NCI-H1417 (cell line): ENCODE measurements around the gene JARID2.
A peak's percentile ranks its signal among the peaks of the same experiment; 100 is the strongest.

Experiments
- DNase-seq, 3 experiments: peaks; one replicate each; lab custom pipeline; 2025; lab: John Stamatoyannopoulos, UW

The JARID2 gene

DNA sequence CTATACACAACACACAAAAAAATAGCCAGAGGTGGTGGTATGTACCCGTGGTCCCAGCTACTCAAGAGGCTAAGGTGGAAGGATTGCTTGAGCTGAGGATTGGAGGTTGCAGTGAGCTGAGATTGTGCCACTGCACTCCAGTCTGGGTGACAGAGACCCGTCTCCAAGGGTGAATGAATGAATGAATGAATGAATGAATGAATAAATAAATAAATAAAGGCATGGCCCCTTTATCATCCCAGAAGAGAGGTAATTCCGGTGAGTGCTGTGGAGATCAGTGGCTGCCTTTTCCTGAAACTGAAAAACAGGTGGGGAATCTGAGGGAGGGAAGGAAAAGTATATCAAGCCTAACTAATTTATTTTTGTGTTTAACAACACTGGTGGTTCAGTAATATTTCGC, 90.0 kb downstream of the JARID2 start:
- no peak for DNase-seq

DNA sequence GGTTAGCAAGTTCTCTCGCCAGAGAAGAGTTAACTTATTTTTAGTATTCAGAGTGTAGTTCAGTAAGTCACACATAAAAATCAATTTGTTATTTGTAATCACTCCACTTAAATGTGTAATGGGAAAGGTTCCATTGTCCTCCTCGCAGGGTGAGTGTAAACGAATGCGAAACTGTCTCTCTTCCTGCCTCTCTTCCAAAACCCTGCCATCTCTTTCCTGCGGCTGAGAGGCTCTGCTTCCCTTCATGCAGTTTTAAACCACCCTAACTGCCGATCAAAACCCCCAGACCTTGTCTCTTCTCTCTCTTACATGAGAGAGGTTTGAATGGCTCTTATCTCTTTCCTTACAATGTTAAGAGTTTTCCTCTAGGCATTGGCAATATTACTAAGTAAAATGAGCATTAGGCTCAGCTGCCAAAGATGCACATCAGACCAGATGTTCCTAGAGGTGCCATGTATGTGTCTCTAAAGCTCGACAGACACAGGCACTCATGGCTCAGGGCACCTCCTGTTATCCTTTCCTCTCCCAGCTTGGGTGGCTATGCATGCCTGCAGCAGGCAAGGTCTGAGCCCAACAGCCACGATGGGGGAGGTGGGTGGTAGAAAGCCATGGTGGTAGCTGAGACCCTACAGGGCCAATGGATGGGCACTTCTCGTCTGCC, 91.2 kb downstream of the JARID2 start:
- no peak for DNase-seq

DNA sequence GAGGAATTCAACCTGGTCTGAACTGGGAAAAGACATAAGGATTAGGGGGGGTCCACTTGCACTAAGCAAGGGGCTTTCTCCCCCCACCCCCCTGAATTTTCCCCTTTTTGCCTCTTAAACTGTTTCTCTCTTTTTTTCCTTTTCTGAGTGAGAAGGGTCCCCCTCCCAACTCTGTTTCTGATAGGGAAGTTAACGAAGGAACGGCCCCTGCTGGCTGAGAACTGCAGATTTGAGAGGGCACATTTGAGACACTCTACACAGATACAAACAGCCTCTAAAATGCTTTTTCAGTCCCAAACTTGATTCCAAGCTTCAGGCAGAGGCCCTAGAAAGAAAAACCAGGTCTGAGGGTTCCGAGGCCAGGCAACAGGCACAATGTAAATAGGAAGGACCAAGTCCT, 91.7 kb downstream of the JARID2 start:
- DNase-seq, result no peak

DNA sequence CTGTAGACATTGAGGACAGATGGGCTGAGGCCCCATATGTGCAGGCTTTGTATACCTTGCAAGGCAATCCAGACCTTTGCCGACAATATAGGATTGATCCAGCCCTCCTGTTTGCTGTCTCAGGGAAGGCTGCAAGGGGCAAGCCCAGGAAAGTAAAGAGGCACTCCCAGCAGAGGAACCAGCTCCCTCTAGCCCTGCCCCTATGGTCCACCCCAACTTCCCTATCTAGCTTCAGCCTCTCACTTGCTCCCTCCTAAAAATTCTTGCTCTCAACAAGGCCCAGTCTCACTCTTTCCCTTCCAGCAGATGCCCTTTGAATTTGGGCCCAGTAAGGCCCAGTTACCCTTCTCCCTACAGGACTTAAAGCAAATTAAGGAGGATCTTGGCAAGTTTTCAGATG, 92.6 kb downstream of the JARID2 start:
- no peak for DNase-seq

DNA sequence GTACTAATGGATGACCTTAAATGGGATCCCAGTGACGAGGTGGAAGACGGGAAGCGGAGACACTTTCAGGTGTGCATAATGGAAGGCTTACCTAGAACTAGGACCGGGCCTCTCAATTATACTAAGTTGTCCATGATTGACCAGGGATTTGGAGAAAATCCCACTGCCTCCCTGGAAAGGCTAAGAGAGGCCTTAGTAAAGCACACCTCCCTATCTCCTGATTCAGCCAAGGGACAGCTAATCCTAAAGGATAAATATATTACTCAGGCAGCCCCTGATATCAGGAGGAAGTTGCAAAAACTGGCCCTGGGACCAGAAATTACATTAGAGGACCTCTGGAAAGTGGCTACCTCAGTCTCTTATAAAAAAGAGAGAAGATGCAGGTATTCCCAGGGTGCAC, 93.2 kb downstream of the JARID2 start:
- no peak for DNase-seq

DNA sequence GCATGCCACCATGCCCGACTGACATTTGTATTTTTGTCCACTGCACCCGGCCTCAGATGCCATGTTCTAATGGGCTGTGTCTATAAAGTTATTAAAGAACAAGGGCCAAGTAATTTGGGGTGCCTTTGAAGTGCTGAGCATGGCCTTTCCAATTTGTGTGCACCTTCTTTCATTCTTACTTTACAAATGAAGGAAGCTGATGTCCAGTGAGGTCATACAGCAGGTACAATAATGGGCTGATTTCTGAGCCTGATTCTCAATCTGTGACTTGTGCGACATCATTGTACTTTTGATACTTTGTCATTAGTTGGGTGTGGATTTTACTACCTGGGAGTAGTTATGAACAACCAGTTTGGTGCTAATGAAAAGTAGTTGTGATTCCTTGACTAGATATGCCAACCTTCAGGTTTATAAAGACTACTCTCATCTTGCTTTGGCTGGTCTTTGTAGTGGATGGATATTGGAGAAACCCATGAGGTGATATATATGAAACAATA, 94.3 kb downstream of the JARID2 start:
- DNase-seq, result no peak

DNA sequence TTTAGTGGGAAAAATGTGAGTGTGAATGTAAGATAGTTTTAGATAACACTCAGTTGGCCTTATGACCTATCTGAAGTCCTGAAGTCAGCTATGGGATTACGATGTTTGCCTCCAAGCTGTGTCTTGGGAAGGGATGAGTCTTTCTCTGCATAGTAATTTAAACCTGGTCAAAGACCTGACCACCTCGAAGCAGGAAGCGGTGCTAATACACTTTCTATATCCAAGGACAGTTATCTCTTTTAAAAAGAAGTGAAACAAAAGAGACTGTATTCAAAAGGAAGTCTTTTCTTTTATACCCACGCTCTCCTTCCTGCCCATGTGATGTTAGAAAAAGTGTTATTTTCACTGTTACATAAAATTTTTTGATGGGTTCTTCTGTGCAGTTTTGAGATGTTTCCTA, 94.9 kb downstream of the JARID2 start:
- DNase-seq, result no peak

- no peak for DNase-seq
Measured at GRCh38 chr6:15341311-15342001, 95.6 kb downstream of the JARID2 start.

DNA sequence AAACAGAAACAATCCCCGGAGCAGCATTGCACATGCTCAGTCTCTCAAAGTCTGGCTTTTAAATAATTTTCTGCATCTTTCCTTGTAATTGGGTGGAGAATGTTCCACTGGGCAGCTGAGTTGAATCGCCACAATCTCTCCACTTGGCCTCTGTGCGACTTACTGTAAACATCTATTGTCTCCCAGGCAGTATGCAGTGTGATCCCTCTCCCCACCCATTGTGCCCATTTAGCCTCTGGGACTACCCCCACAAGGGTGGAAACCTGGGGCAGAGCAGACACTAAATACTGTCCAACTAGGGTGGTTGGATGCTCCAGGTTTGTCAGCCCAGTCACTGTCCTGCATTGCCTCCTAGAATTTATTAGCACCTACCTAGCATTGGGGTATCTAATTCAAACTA, 96.2 kb downstream of the JARID2 start:
- DNase-seq, result no peak

DNA sequence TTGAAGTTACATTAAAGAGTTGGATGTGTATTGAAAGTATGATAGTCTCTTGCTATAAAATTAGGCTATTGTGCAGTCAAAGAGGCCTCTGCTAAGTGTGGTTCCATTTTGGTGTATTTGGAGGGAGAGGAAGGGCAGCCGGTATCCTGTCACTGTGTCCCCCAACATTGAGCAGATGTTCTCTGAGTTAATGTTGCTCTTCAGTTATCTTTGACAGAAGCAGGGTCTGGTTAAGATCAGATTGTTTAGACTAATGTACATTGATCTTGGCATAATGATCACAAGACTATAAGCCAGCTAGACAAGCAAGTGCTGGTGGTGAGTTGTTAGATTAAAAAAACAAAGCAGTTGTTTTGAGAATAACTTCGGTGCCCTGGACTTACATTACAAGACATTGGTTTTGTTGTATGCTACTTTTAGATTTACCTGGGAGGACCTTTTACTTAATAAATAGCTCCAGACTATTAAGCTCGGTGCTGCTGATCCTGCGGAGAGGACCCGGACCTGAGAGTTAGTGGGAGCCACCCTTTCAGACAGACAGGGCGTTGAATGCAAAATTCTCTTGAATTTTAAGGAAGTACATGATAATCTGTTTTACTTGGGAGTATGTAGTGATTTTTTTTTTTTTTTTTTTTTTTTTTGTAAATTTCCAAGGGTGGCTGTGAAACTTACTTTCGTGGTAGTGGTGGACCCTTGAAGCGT, 97.8 kb downstream of the JARID2 start:
- no peak for DNase-seq

- DNase-seq, result no peak
Measured at GRCh38 chr6:15344192-15344519, 98.3 kb downstream of the JARID2 start.

GRCh38 chr6:15344831-15345230, 99.0 kb downstream of the JARID2 start:
- no peak for DNase-seq

DNA sequence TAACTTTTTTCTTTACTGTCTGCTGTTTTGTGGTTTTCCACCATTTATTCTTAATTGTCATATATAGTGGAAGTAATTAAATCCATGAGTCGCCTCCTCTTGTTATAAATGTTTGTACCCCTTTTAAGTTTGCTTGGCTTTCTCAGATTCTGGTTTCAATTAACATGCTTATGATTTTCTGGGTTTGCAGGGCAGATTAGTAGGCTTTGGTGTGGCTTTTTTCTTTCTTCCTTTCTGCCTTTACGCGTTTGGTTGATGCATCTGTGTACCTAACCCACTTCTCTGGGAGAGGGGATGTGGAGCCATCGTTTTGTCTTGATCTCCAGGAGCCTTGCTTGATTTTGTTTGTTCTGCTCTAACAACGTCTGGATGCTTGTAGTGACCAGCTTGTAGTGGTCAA, 100.4 kb downstream of the JARID2 start:
- no peak for DNase-seq

GRCh38 chr6:15348528-15348927, 102.7 kb downstream of the JARID2 start:
- no peak for DNase-seq

GRCh38 chr6:15349379-15349778, 103.5 kb downstream of the JARID2 start:
- no peak for DNase-seq

GRCh38 chr6:15350386-15351083, 104.7 kb downstream of the JARID2 start:
- DNase-seq, result peak in 1 of 3 experiments; percentile 29

DNA sequence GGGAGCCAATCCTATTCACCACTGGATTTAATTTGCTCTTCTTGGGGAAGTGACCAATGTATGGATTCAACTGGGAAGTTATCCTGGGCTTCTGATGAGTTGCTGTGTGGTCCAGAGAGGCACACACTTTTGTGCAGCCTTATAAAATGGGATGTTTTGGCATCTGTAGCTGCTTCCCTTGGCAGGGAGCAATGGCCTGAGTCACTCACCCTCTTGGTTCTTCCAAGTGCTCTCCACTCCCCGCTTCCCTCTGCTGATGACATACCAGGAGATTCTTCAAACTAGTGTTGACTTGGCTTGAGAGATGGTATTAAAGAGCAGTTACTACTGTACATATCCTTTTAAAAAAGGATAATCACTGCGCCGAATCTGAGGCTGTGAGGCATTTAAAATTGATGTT, 105.8 kb downstream of the JARID2 start:
- no peak for DNase-seq

- no peak for DNase-seq
Measured at GRCh38 chr6:15352220-15352619, 106.4 kb downstream of the JARID2 start.

DNA sequence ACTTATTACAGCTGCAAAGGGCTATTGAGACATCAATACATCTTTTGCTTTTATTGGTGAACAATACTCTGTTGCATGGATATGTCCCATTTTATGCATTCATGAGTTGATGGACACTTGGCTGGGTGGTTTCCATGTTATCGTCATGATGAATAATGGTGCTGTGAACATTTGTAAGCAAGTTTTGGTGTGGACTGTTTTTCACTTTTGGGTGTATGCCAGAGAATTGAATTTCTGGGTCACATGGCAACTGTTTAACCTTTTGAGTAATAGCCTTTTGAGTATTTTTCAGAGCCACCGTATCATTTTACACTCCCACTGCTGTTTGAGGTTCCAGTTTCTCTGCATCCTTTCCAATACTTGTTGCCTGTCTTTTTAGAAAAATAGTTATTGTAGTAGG, 107.0 kb downstream of the JARID2 start:
- DNase-seq, result peak in 2 of 3 experiments; percentile 18 to 44

DNA sequence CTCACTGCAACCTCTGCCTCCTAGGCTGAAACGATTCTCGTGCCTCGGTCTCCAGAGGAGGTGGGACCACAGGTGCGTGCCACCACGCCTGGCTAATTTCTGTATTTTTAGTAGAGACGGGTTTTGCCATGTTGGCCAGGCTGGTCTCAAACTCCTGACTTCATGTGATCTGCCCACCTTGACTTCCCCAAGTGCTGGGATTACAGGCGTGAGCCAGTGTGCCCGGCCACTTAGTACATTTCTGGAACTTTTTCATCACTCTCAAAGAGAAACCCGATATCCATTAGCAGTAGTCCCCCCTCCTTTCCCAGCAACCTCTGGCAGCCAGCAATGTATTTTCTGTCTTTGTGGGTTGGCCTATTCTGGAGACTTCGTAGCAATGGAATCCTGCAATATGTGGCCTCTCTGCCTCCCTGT, 109.8 kb downstream of the JARID2 start:
- peak in 1 of 3 experiments; percentile 6 for DNase-seq

GRCh38 chr6:15356179-15356578, 110.3 kb downstream of the JARID2 start:
- no peak for DNase-seq

DNA sequence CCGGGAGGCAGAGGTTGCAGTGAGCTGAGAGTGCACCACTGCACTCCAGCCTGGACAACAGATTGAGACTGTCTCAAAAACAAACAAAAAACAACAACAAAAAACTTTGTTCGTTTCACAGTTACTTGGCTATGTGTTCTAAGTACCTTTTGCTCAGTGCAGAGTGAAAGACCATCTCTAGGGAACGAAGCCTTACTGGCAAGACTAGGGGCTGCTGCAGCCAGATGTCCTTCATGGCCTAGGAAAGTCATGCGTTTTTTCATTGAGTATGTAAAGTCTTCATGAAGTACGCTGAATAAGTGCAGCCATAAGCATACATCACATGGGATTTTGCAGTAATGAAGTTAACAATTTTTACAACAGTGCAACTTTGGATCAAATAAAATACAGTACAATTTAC, 111.1 kb downstream of the JARID2 start:
- no peak for DNase-seq

DNA sequence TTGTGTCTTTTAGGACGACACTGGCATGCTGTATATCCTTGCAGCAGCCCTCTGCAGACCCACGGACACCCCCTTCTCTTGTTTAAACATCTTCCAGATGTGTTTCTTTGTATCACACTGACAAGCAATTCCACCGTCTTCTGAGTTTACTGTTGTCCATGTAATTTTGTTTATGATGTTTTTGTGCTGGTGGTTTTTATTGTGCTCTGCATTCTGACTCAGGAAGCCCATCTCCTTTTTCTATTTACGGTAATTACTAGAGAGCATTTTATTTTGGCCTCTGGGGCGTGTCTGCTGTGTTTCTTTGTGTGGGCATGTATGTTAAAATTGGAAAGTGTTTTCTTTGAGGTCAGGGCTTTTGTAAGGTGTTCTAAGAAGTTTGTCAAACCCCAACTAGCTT, 111.9 kb downstream of the JARID2 start:
- DNase-seq, result no peak
